Erythroblast (primary cell): ENCODE measurements around the gene DDOST.

Experiments
- GATA1 ChIP-seq: IDR thresholded peaks from 2 replicates; pipeline ENCODE4 v1.6.1; 2011; ENCODE audit warnings: low read depth, mild to moderate bottlenecking, control low read depth, low read length, moderate library complexity
- POLR2A ChIP-seq: IDR thresholded peaks from 2 replicates; pipeline ENCODE4 v1.6.1; 2011; ENCODE audit warnings: mild to moderate bottlenecking, low read length

GRCh38 chr1:20660847-20661206, 342 bp downstream of the DDOST start:
- TF ChIP-seq POLR2A = no peak
- TF ChIP-seq GATA1 = no peak
